ENCODE data around the gene MBD4.
"Not testable (repeated sequence)": the region's sequence is repeated elsewhere in the genome, so short reads cannot be mapped to it uniquely, and the experiment has no call there.

MBD4 gene

DNA sequence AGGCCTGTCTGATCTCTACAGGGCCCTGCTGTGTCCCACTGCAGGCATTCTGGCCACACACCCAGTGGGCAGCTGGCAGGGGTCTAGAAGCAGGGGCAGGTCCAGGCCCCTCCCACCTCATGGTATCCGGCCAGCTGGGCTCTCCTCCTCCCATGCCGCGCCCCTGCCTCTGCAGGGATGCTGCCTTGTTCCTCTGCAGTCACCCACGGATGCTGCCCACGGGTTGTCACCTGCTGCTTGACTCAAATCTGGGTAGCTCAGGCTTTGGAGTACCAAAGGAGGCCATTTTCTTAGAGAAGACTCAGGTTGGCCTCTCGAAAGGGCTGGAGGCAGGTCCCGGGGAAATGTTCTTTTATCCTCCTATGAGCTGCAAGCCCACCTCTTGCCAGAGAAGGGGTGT, 36.3 kb downstream of the MBD4 start:
- DNase-seq = no peak

DNA sequence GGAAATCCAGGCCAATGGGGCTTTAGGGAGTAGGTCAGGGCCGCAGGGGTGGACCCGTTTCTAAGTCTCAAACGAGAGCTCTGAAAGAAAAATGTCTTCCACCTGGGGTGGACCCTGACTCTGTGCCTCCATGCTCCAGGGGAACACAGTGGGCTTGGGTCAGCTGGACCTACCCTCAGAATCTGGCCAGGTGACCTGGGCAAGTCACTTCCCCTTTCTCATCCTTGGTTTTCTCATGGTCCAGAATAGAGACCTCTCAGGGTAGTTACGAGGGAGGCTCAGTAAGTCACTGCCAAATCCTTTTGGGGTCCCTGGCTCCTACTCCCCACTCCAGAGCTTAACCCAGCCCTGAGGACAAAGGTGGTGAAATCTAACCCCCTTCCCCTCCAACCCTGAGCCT, 37.1 kb downstream of the MBD4 start:
- no peak for DNase-seq

DNA sequence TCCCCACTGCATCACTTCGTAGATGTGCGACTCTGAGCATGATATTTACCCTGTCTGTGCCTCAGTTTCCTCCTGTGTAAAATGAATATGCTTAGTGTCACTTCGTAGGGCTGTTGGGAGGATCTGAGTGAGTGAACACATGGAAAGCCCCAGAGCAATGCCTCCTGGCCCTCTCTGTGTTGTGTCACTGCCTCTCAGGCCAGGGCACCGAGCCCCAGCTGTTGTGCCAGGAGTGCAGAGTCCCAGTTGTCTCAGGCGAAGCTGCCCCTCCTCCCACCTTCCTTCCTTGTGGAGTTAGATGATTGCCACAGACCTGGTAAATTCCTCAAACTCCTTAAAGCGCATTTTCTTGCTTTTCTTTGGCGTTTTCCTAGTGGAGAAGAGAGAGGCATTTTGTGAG, 37.5 kb downstream of the MBD4 start:
- no peak for DNase-seq

DNA sequence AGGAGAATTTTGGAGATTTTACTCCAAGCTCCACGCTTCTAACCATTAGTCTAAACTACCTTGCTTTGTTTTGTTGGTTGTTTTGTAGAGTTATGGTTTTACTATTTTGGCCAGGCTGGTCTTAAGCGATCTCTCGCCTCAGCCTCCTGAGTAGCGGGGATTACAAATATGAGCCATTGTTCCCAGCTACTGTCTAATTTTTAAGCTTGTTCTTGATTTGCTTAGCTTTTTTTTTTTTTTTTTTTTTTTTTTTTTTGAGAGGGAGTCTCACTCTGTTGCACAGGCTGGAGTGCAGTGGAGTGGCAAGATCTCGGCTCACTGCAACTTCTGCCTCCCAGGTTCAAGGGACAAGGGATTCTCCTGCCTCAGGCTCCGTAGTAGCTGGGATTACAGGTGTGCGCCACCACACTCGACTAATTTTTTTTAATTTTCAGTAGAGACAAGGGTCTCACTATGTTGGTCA, 39.8 kb downstream of the MBD4 start:
- DNase-seq = no peak

DNA sequence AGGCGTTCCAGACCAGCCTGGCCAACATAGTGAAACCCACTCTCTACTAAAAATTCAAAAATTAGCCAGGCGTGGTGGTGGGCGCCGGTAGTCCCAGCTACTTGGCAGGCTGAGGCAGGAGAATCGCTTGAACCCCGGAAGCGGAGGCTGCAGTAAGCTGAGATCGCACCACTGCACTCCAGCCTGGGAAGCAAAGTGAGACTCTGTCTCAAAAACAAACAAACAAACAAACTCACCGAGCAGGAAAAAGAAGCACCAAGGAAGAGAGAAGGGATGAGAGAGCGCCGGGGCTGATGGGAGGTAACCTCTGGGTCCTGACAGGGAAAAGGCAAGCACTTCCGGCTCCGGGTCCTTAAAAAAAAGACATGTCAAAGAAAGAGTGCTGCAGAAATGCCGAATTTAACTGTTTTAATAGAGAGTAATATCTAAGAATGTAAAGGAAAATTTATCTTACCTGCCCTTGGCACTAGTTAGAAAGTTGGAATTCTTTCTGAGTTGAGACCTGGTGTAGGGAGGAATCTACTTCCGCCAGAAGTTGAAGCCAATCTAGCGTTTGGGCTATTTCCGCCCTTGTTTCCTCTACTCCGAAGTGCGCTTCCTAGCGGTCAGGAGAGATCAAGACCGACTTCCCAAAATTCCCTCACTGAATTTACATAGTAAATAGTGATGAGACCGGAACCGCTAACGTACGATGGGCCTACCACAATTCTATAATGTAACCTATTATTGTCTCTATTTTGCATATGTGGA, 40.4 kb downstream of the MBD4 start:
- peak; percentile 92 for DNase-seq

DNA sequence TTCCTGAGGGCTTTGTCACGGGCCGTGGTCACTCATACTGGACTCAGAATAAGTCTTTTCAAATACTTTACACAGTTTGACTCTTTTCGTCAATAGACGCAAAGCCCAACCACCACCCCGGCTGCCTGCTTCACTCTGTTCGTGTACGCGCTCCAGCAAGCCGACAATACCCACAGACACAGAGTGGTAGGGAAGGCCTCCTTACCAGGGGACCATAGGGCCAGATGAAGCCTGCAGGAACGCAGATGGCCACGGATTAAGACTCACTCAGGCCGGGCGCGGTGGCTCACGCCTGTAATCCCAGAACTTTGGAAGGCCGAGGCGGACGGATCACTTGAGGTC, 41.0 kb downstream of the MBD4 start:
- no peak for DNase-seq

DNA sequence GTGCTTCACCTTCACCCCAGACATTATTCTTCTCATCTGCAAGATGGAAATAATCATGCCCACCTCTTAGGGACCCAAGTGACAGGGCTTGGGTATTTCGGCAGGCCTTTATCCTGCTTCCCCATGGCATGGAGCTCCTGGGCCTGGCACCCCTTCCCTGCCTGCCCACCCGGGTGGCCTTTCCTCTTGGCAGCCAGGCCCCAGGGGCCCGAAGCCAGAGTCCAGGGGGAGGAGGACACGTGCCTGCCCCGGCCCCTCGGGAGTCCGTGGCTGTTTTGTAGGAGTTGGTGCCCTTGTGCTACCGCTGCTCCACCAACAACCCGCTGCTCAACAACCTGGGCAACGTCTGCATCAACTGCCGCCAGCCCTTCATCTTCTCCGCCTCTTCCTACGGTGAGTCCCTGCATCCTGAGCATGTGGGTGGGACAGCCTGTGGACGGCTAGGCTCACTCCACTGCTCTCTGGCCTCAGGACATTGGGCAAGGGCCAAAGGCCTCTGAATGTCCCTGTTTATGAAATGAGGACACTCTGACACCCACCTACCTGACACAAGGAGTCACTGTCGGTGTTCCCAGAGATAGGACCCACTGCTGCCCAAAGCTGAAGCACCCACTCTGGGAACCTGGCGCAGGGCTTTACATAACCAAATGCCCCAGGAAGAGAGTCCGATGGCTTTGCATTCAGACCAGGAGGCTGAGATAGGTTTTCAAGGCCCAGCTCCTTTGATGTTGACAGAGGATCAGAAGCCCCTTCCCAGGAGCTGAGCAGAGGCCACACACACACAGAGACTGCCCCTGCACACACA, 45.8 kb downstream of the MBD4 start:
- DNase-seq = not testable (repeated sequence)

DNA sequence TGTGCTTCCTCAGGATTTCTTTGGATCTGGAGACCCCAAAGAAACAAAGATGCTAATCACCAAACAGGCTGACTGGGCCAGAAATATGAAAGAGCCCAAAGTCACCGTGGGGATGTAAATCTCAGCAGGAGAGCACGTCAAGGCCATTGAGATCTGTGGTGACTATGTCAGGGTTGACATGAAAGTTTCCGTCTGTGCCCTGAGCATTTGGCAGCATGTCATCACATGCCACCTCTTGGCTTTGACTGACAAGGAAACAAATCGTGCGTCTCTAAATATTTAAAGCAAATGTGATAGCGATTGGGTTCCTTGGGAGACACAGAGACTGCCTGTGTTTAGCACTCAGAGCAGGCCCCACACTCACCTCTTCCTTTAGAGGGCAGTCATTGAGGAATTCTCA, 46.5 kb downstream of the MBD4 start:
- DNase-seq = no peak

DNA sequence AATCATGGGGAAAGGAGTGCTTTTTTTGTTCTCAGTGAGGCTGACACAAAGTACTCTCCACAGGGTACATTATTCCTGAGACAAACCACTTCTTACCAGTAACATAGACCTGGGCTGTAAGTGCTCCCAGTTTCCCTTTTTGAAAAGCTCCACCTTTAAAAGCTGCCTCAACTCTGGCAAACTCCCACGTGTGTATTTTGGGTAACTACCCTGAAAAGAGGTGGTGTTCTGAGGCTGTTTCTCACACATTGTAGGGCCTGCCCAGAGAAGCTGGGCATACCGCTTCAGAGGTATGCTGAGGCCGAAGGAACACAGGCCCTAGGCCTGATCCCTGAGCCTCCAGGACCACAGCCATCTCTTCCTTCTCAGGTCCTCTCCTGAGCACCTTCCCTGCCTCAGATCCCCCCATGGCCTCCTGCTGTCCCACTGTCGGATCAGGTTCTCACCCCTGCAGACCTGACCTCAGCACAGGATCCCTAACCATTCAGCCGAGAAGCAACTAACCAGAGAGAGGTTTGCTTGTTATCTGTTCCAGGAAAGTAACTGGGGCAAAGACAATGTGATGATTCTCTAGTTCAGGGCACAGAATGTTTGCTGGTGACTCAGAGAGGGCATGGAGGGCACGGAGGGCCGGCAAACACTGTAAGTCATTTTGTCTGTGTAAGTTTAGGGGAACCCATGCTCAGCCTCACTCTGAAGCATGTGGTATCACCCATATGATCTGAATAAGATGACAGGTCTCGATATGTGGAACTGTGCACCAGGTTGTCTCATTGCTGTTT, 47.5 kb downstream of the MBD4 start:
- DNase-seq = not testable (repeated sequence)

DNA sequence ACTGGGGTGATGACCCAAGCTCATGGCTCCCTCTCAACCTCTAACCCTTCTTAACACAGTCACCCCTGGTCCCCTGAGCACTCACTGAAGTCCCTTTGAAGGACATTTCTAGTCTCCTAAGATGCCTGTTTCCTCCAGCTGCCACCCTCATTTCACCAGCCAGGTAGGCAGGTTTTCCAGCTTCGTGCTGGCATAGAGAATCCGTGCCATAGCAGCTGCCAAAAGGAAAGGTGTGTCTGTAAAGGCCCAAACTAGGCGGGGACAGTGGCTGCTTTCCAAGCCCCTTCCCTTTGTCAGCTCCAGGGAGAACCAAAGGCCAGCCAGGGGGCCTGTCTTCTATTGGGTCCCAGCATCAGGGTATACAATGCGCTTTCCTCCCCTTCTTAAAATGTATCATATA, 48.2 kb downstream of the MBD4 start:
- not testable (repeated sequence) for DNase-seq

DNA sequence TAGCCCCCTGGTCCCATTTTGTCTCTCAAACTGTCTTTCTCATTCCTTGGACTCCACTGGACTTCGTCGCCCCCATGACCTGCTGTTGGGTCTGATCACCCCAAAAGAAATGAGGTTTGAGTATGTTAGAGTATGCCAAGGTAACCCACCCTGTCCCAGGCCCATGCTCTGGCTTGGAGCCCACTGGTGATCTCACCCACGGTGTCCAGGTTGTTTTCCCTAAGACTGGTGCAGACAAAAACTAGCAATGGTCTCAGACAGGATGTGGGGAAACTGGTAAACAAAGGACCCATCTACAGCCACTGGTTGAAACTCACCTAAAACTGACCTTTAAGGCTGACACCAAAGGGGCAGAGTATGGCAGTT, 50.2 kb downstream of the MBD4 start:
- no peak for DNase-seq

DNA sequence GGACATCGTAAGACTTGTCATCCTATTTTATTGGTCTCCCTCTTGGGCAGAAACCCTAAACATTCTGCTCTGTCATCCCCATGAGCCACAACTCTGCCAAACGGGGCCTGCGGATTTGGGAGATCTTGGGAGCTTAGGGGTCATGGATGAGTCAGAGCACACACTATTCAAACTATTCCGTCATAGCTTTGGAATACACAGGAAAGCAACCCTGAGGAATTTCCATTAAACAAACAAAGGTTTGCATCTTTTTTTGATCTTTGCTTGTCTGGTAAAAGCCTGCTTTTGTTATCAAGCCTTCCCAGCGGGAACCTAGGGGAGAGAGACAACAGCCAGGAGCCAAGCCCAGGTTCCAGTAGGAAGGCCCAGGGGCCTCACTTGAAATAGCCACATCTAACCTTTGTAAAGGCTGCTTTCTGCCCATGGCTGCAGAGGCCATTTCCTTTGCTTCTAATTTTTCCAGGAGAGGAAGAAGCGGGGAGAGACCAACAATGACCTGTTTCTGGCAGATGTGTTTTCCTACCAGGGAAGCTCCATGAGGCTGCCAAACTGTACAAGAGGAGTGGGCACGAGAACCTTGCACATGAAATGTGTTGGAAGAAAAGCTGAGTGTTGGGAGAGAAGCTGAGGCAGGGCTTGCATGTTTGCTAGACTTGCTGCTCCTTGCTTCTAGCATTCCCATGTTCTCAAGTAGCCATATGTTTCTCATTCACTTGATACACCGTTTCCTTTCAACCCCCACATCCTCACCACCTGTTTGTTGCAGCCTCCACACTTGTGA, 50.8 kb downstream of the MBD4 start:
- DNase-seq = not testable (repeated sequence)

DNA sequence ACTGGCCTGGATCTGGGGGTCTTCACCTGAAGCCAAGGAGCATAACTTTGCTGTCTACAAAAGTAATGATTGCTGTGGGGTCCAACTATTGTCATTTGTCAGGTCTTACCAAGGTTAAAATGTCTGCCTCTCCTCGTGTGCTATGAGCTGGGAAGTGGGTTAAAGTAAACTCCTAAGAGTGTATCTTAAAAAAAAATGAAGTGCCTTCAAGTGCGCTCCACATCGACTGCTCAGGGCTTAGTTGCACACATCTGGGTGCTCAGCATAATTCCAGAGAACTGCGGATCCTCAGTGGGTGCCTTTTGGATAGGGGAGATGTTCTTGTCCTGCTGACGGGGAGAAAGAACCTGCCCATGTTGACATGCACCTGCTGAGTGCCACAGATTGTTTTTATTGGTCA, 52.3 kb downstream of the MBD4 start:
- no peak for DNase-seq

DNA sequence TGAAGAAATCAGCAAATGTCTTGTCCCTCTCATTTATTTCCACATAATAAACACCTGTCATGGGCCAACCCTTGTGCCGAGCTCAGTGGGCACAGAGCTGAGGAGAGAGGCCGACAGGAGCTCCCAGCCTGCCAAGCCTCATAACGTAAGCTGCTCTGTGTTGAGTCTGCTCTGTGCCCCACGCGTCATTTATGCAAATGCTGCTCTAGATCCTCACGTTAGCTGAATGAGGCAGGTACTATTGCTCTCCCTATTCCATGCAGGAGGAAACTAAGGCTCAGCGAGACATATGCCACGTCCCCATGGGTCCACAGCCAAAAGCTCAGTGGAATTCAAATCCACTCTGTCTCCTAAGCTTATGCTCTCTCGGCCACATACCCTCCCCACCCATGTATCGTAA, 52.8 kb downstream of the MBD4 start:
- DNase-seq = no peak

DNA sequence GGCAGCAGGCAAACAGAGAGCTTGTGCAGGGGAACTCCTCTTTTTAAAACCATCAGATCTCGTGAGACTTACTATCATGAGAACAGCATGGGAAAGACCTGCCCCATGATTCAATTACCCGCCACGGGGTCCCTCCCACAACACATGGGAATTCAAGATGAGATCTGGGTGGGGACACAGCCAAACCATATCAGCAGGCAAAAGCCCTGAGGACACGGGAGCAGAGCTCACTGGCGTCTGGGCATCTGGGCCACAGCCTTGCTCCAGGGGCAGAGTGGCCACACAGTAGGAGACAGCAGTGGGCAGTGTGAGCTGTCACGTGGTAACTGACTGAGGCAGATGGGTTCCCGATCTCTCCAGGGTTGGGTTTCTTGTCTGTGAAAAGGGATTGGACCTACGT, 54.2 kb downstream of the MBD4 start:
- not testable (repeated sequence) for DNase-seq

DNA sequence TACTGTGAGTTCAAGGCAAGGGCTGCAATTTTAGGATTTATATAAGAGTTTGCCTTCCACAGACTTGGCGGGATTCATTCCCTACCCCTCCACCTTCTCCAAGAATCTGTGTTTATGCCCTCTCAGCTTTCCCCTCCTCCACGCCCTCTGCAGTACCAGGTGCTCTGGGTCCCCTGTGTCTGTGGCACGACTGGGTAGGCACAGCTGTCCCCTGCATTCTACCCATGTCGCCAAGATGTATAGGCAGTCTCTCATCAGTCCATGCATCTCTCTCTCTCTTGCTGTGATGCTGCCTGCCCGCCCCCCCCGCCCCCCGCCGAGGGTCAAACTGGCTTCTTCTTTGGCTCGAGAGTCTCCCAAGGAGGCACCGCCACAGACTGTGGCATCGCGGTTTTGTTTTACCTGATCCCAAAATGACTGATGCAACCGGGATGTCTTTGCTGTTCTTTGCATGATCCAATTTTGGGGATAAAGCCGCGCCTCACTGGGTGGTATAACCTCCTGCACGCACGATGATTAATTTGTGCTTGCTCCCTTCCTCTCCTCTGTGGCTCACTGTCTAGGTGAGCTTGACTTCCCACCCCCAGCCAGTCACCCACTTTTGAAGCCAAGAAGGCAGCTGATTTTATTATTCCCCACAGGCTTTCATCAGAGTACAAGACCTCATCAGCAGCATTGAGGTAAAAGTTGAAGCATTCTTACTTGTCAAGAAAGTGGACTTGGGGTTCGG, 55.0 kb downstream of the MBD4 start:
- DNase-seq = no peak

DNA sequence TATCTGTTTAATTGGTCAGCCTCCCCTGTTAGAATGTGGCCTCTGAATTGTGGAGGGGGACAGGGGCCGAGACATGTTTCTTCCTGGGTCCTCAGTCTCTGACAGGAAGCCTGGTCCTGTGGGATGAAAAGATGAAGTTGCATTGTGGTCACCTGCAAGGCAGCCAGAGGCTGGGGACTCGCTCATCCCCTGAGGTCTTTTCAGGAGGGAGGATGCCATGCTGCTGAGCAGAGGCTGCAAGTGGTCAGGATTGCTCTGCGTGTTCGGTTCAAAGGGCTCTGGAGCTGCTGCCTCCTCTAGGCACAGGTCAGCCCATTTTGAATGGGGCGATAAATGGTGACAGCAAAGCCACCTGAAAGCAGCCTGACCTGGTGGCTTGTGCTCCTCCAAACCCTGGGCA, 55.6 kb downstream of the MBD4 start:
- DNase-seq = not testable (repeated sequence)

DNA sequence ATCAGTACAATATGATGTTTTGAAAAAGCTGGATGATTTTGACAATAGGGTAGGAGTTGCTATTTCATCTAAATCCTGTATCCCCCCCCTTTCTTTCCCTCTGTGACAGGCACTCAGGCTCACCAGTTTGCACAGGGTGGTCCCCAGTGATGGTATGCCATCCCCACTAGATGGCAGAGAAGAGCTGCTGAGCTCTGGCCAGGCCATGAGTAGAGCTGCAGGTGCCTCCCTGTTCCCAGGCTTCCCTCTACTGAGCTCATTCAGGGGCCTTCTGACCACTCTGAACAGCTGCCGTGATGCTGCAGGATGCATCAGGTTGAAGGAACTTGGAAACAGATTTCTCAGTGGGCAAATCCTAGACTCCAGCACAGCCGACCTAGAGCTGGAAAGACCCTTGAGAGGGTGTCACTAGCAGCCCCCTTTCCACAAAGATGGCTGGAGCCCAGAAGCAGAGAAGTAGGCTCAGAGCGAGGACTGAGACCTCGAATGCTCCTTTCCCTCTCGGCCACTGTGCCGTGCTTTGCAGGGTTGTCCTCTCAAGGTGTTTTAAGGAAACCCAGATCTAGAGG, 56.4 kb downstream of the MBD4 start:
- DNase-seq = peak; percentile 75

DNA sequence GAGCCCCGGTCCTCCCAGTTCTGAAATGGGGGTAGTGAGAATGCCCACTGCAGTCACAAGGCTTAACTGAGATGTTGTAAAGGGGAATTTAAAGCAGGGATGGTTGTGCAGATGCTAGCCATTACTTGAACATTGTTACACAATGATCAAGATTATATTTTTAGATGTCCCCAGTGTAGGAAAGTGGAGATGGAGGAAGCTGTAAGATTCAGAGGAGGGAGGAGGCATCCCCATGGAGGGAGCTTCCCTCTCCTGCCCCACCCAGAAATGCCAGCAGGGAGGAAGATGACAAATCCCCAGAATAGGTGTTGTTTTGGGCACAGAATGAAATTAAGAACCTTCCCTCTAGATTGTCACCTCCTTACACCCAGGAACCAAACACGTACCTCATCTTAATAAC, 57.4 kb downstream of the MBD4 start:
- DNase-seq = no peak
